ENCODE results near the gene MRPL22. TPM values are rescaled to one million over a fixed set of nuclear protein-coding genes. Genes with fewer than 3 reads are reported as not detected.
"Not testable (repeated sequence)": the region's sequence is repeated elsewhere in the genome, so short reads cannot be mapped to it uniquely, and the experiment has no call there.

The MRPL22 gene
- total and polyA plus RNA-seq, 2 donors (not counting 3 experiments of a cell fraction or from before 2014, with no cell fraction given) = 66.9 to 112 TPM

DNA sequence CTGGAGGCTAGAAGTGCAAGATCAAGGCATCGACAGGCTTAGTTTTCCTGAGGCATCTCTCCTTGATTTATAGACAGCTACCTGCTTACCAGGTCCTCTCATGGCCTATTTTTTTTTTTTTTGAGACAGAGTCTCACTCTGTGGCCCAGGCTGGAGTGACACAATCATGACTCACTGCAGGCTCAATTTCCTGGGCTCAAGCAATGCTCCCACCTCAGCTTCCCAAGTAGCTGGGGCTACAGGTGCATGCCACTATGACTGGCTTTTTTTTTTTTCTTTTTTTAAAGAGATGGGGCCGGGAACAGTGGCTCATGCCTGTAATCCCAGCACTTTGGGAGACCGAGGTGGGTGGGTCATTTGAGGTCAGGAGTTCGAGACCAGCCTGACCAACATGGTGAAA, 61.8 kb downstream of the MRPL22 start:
- FAIRE-seq; H3K27me3 ChIP-seq (ENCODE audit: control insufficient read depth in 2 of 2, insufficient read depth in 2 of 2, low read length in 2 of 2); H4K20me1 ChIP-seq (replicated peaks; ENCODE audit: control insufficient read depth, extremely low read depth, insufficient read depth, low read length); H3K27ac ChIP-seq (ENCODE audit: insufficient read depth, low read depth, low read length); H3K79me2 ChIP-seq (ENCODE audit: control insufficient read depth, insufficient read depth, low read length); H3K4me2 ChIP-seq (ENCODE audit: insufficient read depth, low read length); H3K4me3 ChIP-seq (replicated peaks in 1 of 3; ENCODE audit: insufficient read depth in 1 of 3, low read depth in 1 of 3, low read length in 3 of 3); BruUV-seq (replicated peaks); intact Hi-C loops (cut with micrococcal nuclease); dilution Hi-C loops (cut with MboI; ENCODE audit: extremely low pct_ligation_motif_present, low sequenced_read_pairs); DNase-seq (ENCODE audit: low read depth, low spot score); H2AFZ ChIP-seq (ENCODE audit: low read depth, low read length); H3K9me1 ChIP-seq (replicated peaks; ENCODE audit: control insufficient read depth, extremely low read depth, insufficient read depth, low read length); H3K9me3 ChIP-seq (replicated peaks; ENCODE audit: control insufficient read depth, insufficient read depth, low read length); H3K36me3 ChIP-seq (ENCODE audit: control insufficient read depth in 2 of 2, extremely low read depth in 1 of 2, insufficient read depth in 2 of 2, low read length in 2 of 2); H3K9ac ChIP-seq (replicated peaks; ENCODE audit: extremely low read depth, insufficient read depth, low read length); H3K4me1 ChIP-seq (ENCODE audit: control insufficient read depth, extremely low read depth, insufficient read depth, low read length): not testable (repeated sequence)
- ChIA-PET CTCF (interaction anchor here (0.9 to 3.9 kb wide), 3 partner anchors 22 to 34 kb away, joined by 3 to 127 read pairs (median 8); no protein-coding TSS in a partner anchor), POLR2A (interaction anchor here (1.0 kb wide), 1 partner anchor 26 kb away, joined by 3 read pairs; no protein-coding TSS in a partner anchor)

GRCh38 chr5:155004138-155004744, 63.4 kb downstream of the MRPL22 start:
- TF ChIP-seq MYC (IDR thresholded peaks at IDR 0.05; ENCODE audit: low read depth, low read length) (no peak), CTCF (IDR thresholded peaks at IDR 0.05; ENCODE audit: extremely low read depth in 1 of 2, insufficient read depth in 1 of 2, low read depth in 1 of 2, low read length in 2 of 2) (peak; percentile 60 to 73), POLR2AphosphoS5 (IDR thresholded peaks at IDR 0.05; ENCODE audit: insufficient read depth, low read depth, low read length) (no peak)
- Histone ChIP-seq H3K9ac (replicated peaks; ENCODE audit: extremely low read depth, insufficient read depth, low read length) (no peak overlapping the region), H3K79me2 (ENCODE audit: control insufficient read depth, insufficient read depth, low read length) (no peaks in the 10 kb centered on the region), H3K4me2 (ENCODE audit: insufficient read depth, low read length) (no peak overlapping the region), H2AFZ (ENCODE audit: low read depth, low read length) (no peak overlapping the region), H3K9me3 (replicated peaks; ENCODE audit: control insufficient read depth, insufficient read depth, low read length) (no peaks in the 10 kb centered on the region), H3K36me3 (ENCODE audit: control insufficient read depth in 2 of 2, extremely low read depth in 1 of 2, insufficient read depth in 2 of 2, low read length in 2 of 2) (no peaks in the 10 kb centered on the region), H3K27ac (ENCODE audit: insufficient read depth, low read depth, low read length) (no peak overlapping the region), H3K4me3 (replicated peaks in 1 of 3; ENCODE audit: insufficient read depth in 1 of 3, low read depth in 1 of 3, low read length in 3 of 3) (no peak overlapping the region), H3K4me1 (ENCODE audit: control insufficient read depth, extremely low read depth, insufficient read depth, low read length) (peaks cover 4% of the 10 kb centered on the region), H4K20me1 (replicated peaks; ENCODE audit: control insufficient read depth, extremely low read depth, insufficient read depth, low read length) (no peaks in the 10 kb centered on the region), H3K9me1 (replicated peaks; ENCODE audit: control insufficient read depth, extremely low read depth, insufficient read depth, low read length) (no peaks in the 10 kb centered on the region), H3K27me3 (ENCODE audit: control insufficient read depth in 2 of 2, insufficient read depth in 2 of 2, low read length in 2 of 2) (no peaks in the 10 kb centered on the region)
- no TSS peak for BruUV-seq (replicated peaks)
- FAIRE-seq = peak; percentile 67
- intact Hi-C loops (cut with micrococcal nuclease) (loop anchor here (1.0 to 2.0 kb wide), 5 partner anchors 19 to 353 kb away; no protein-coding TSS in a partner anchor), dilution Hi-C loops (cut with MboI; ENCODE audit: extremely low pct_ligation_motif_present, low sequenced_read_pairs) (no loop called here)
- POLR2A ChIA-PET = no interaction called here
- CTCF ChIA-PET = interaction anchor here (0.5 to 3.9 kb wide), 20 partner anchors 9 to 354 kb away, joined by 3 to 127 read pairs (median 4); partner anchors contain the start of gene GEMIN5
- peak; percentile 56 for DNase-seq (ENCODE audit: low read depth, low spot score)

GRCh38 chr5:155006265-155006664, 65.4 kb downstream of the MRPL22 start:
- H3K36me3 ChIP-seq (ENCODE audit: control insufficient read depth in 2 of 2, extremely low read depth in 1 of 2, insufficient read depth in 2 of 2, low read length in 2 of 2); H3K4me3 ChIP-seq (replicated peaks in 1 of 3; ENCODE audit: insufficient read depth in 1 of 3, low read depth in 1 of 3, low read length in 3 of 3); FAIRE-seq; H3K79me2 ChIP-seq (ENCODE audit: control insufficient read depth, insufficient read depth, low read length); H3K27me3 ChIP-seq (ENCODE audit: control insufficient read depth in 2 of 2, insufficient read depth in 2 of 2, low read length in 2 of 2); intact Hi-C loops (cut with micrococcal nuclease); BruUV-seq (replicated peaks); H2AFZ ChIP-seq (ENCODE audit: low read depth, low read length); DNase-seq (ENCODE audit: low read depth, low spot score); H4K20me1 ChIP-seq (replicated peaks; ENCODE audit: control insufficient read depth, extremely low read depth, insufficient read depth, low read length); H3K27ac ChIP-seq (ENCODE audit: insufficient read depth, low read depth, low read length); dilution Hi-C loops (cut with MboI; ENCODE audit: extremely low pct_ligation_motif_present, low sequenced_read_pairs); H3K9me3 ChIP-seq (replicated peaks; ENCODE audit: control insufficient read depth, insufficient read depth, low read length); H3K4me1 ChIP-seq (ENCODE audit: control insufficient read depth, extremely low read depth, insufficient read depth, low read length); H3K9me1 ChIP-seq (replicated peaks; ENCODE audit: control insufficient read depth, extremely low read depth, insufficient read depth, low read length); H3K4me2 ChIP-seq (ENCODE audit: insufficient read depth, low read length); H3K9ac ChIP-seq (replicated peaks; ENCODE audit: extremely low read depth, insufficient read depth, low read length); POLR2A ChIA-PET: not testable (repeated sequence)
- CTCF ChIA-PET = interaction anchor here (2.3 to 2.8 kb wide), 2 partner anchors 11 to 62 kb away, joined by 10 to 42 read pairs; no protein-coding TSS in a partner anchor

Measured in endothelial cell of umbilical vein (primary cell).